K562 (cell line): Measurements from ENCODE around the gene TRMT2A. TPM values are rescaled to one million over a fixed set of nuclear protein-coding genes. Genes with fewer than 3 reads are reported as not detected.
A peak's percentile ranks its signal among the peaks of the same experiment; 100 is the strongest.

Experiments
- ATAC-seq: fragments of 200-7000 bp; cut with Tn5 transposase; 3 replicates; pipeline ENCODE4 v1.9.1; 2020; ENCODE audit warnings: moderate library complexity
- BruUV-seq: library from RNA; stranded (reverse); fragments of 400-500 nt; replicated peaks from 2 replicates; lab custom pipeline; 2021; lab: Mats Ljungman, UMichigan
- CTCF ChIA-PET: fragments of 300-600 bp; formaldehyde crosslinking; extraction: SDS; loops from one replicate; lab custom pipeline; 2021; ENCODE audit warnings: low intra/inter-chr PET ratio; lab: Yijun Ruan, JAX
- POLR2A ChIA-PET: fragments of 300-600, 350-650 bp; sonication (Branson Sonifier 250); formaldehyde crosslinking; extraction: SDS; loops from one replicate; lab custom pipeline; 2021; ENCODE audit warnings: antibody characterized with exemption, inconsistent platforms; lab: Yijun Ruan, JAX
- DNase-seq, 4 experiments: peaks; one replicate each; pipeline versions ENCODE4 v3.0.0 to v3.0.0-alpha.2; 2011 to 2018; ENCODE audit warnings: low spot score in 3 of 4, mixed read lengths in 3 of 4; ENCODE audit errors: extremely low read depth in 1 of 4
- FAIRE-seq: peaks from 2 replicates; lab custom pipeline; 2011; peaks lifted over from hg19 to GRCh38; lab: Jason Lieb, UNC
- H2AFZ ChIP-seq: 2 replicates; pipeline ENCODE4 v1.6.0; 2011; ENCODE audit warnings: low read depth, low read length, control low read depth, inconsistent platforms
- H3K27ac ChIP-seq: fragments of 200-600 bp; 3 replicates; pipeline ENCODE4 v1.8.0; 2011; ENCODE audit warnings: low read depth, mild to moderate bottlenecking, control low read depth, inconsistent platforms, low read length, moderate library complexity, mixed read lengths; ENCODE audit errors: extremely low read depth
- H3K27me3 ChIP-seq, 2 experiments: fragments of 300-600 bp in 1 of 2; 2 replicates in 1 of 2; 3 replicates in 1 of 2; pipeline versions ENCODE4 v1.6.0 to v1.8.0; 2011; ENCODE audit warnings: inconsistent platforms in 2 of 2, low read length in 2 of 2, mild to moderate bottlenecking in 1 of 2, mixed read lengths in 1 of 2, moderate library complexity in 1 of 2; ENCODE audit not compliant: control insufficient read depth in 2 of 2, insufficient read depth in 2 of 2
- H3K36me3 ChIP-seq: fragments of 300-600 bp; 3 replicates; pipeline ENCODE4 v1.8.0; 2011; ENCODE audit warnings: mild to moderate bottlenecking, low read length, inconsistent platforms; ENCODE audit not compliant: control insufficient read depth, insufficient read depth
- H3K4me1 ChIP-seq, 2 experiments: fragments of 200-600 bp in 1 of 2; replicated peaks in 1 of 2; 2 replicates in 1 of 2; 3 replicates in 1 of 2; pipeline versions ENCODE4 v1.5.1 to v1.8.0; 2011; ENCODE audit warnings: inconsistent platforms in 2 of 2, low read length in 2 of 2, mild to moderate bottlenecking in 1 of 2, mixed read lengths in 1 of 2, moderate library complexity in 1 of 2; ENCODE audit not compliant: control insufficient read depth in 2 of 2, insufficient read depth in 2 of 2
- H3K4me2 ChIP-seq: 2 replicates; pipeline ENCODE4 v1.6.1; 2011; ENCODE audit warnings: low read length, control low read depth, inconsistent platforms, mixed read lengths; ENCODE audit not compliant: insufficient read depth
- H3K4me3 ChIP-seq: fragments of 200-600 bp; sonication (generic), shearing (Covaris generic); 2 replicates; pipeline ENCODE4 v1.5.1; 2016; ENCODE audit warnings: control low read depth, inconsistent platforms
- H3K79me2 ChIP-seq: fragments of 200-600 bp; 3 replicates; pipeline ENCODE4 v1.8.0; 2011; ENCODE audit warnings: low read length, inconsistent platforms; ENCODE audit not compliant: control insufficient read depth, insufficient read depth
- H3K9ac ChIP-seq, 2 experiments: 2 replicates each; pipeline versions ENCODE4 v1.6.0 to v1.6.1; 2011; ENCODE audit warnings: low read depth in 2 of 2, low read length in 2 of 2, control low read depth in 1 of 2, inconsistent platforms in 1 of 2, mild to moderate bottlenecking in 1 of 2, mixed read lengths in 1 of 2; ENCODE audit not compliant: insufficient read depth in 1 of 2
- H3K9me1 ChIP-seq: one replicate; pipeline ENCODE4 v1.6.0; 2011; ENCODE audit warnings: inconsistent platforms, mild to moderate bottlenecking, low read length, moderate library complexity; ENCODE audit not compliant: control insufficient read depth, insufficient read depth
- H3K9me3 ChIP-seq: replicated peaks from 2 replicates; pipeline ENCODE4 v1.5.1; 2011; ENCODE audit warnings: low read depth, low read length, inconsistent platforms; ENCODE audit not compliant: control insufficient read depth, insufficient read depth
- H4K20me1 ChIP-seq: replicated peaks from 2 replicates; pipeline ENCODE4 v1.6.1; 2011; ENCODE audit warnings: low read length, inconsistent platforms, mixed read lengths; ENCODE audit not compliant: control insufficient read depth, insufficient read depth
- BACH1 ChIP-seq: fragments of 200-800 bp; sonication (Bioruptor generic); IDR thresholded peaks from 2 replicates; pipeline ENCODE4 v1.6.1; 2016; ENCODE audit warnings: missing genetic modification characterization, missing compliant biosample characterization
- BHLHE40 ChIP-seq: IDR thresholded peaks from 2 replicates; pipeline ENCODE4 v1.6.1; 2011; ENCODE audit warnings: low read length, improper control_type of control experiment
- CBFB ChIP-seq: sonication (generic); formaldehyde crosslinking; IDR thresholded peaks from 2 replicates; pipeline ENCODE4 v1.4.0; 2020; ENCODE audit warnings: mild to moderate bottlenecking, missing genetic modification reagents
- GABPB2 ChIP-seq: fragments of 250-450 bp; sonication (Bioruptor Pico); conservative IDR thresholded peaks from 2 replicates; pipeline ENCODE4 v1.5.1; 2021; ENCODE audit warnings: mild to moderate bottlenecking
- LARP7 ChIP-seq: fragments of 450-650 bp; IDR thresholded peaks from 2 replicates; pipeline ENCODE4 v1.6.1; 2016
- MED1 ChIP-seq: sonication (generic); formaldehyde crosslinking; IDR thresholded peaks from 2 replicates; pipeline ENCODE4 v1.8.1; 2023; ENCODE audit warnings: missing genetic modification reagents, borderline replicate concordance
- NFIC ChIP-seq: fragments of 450-650 bp; IDR thresholded peaks from 2 replicates; pipeline ENCODE4 v1.6.1; 2017; ENCODE audit warnings: mild to moderate bottlenecking, inconsistent platforms
- TEAD1 ChIP-seq, 2 experiments: fragments of 450-650 bp in 1 of 2; sonication (generic) in 1 of 2; formaldehyde crosslinking; IDR thresholded peaks; 2 replicates each; pipeline versions ENCODE4 v1.4.0 to v1.8.0; 2020 to 2022; ENCODE audit warnings: mild to moderate bottlenecking in 2 of 2, missing genetic modification reagents in 1 of 2
- ZKSCAN1 ChIP-seq: fragments of 150-350 bp; IDR thresholded peaks from 2 replicates; pipeline ENCODE4 v1.6.1; 2016; ENCODE audit warnings: low read depth, low read length
- WGBS: fragments of 100-300 bp; shearing (Covaris generic); methylation state at CpG from one replicate; pipeline ENCODE4 v1.1.6; 2016; ENCODE audit warnings: low coverage, mixed read lengths; ENCODE audit not compliant: insufficient coverage; ENCODE audit errors: missing lambda C conversion rate; 5-methylcytosine and 5-hydroxymethylcytosine counted together
- in situ Hi-C: fragments of 300-500 bp; cut with MboI; formaldehyde crosslinking; loops from 4 replicates; pipeline ENCODE4 v1.15.0; 2018; ENCODE audit warnings: inconsistent platforms, mixed read lengths
- intact Hi-C: fragments of 100-400 bp; cut with micrococcal nuclease; formaldehyde crosslinking; loops from 2 replicates; pipeline ENCODE4 v1.14.2; 2022
- polyA plus RNA-seq, 8 experiments: library from polyadenylated mRNA; depleted of rRNA in 4 of 8; stranded (reverse) in 5 of 8; unstranded in 3 of 8; fragments of >200 nt; fragmentation: Nextera tagmentation in 2 of 8; fragmentation: Illumina TruSeq in 1 of 8; extraction: Ambion mirVana in 2 of 8; extraction: Trizol in 1 of 8; gene quantifications; 2 replicates each; pipeline versions ENCODE4 v1.2.1 to v1.2.3, GENCODE V29; 2011 to 2014; ENCODE audit warnings: inconsistent platforms in 1 of 8, missing spikeins in 1 of 8
- total RNA-seq, 7 experiments: library from RNA; depleted of rRNA in 6 of 7; stranded (reverse); fragments of >200 nt in 6 of 7; fragmentation: Illumina TruSeq in 2 of 7; extraction: Trizol in 2 of 7; gene quantifications; 2 replicates each; pipeline versions ENCODE4 v1.2.1 to v1.2.3, GENCODE V29; 2011 to 2021; ENCODE audit warnings: low replicate concordance in 1 of 7
- TF ChIP-seq, protein P1 (sequence below): sonication (generic); formaldehyde crosslinking; IDR thresholded peaks from 2 replicates; pipeline ENCODE4 v1.8.0; 2023; ENCODE audit warnings: missing genetic modification reagents, mild to moderate bottlenecking, borderline replicate concordance
- TF ChIP-seq, protein P2 (sequence below): sonication (generic); formaldehyde crosslinking; IDR thresholded peaks from 2 replicates; pipeline ENCODE4 v1.4.0; 2020; ENCODE audit warnings: mild to moderate bottlenecking, missing genetic modification reagents
- TF ChIP-seq, protein P3 (sequence below): fragments of 250-450 bp; sonication (Bioruptor Pico); IDR thresholded peaks from 2 replicates; pipeline ENCODE4 v1.9.0; 2021; ENCODE audit warnings: mild to moderate bottlenecking, inconsistent platforms

The TRMT2A gene
- total and polyA plus RNA-seq, 9 of the 15 experiments (the other 6 are each of a cell fraction or from before 2014, with no cell fraction given) = 1.6 to 265 (median 140) TPM

DNA sequence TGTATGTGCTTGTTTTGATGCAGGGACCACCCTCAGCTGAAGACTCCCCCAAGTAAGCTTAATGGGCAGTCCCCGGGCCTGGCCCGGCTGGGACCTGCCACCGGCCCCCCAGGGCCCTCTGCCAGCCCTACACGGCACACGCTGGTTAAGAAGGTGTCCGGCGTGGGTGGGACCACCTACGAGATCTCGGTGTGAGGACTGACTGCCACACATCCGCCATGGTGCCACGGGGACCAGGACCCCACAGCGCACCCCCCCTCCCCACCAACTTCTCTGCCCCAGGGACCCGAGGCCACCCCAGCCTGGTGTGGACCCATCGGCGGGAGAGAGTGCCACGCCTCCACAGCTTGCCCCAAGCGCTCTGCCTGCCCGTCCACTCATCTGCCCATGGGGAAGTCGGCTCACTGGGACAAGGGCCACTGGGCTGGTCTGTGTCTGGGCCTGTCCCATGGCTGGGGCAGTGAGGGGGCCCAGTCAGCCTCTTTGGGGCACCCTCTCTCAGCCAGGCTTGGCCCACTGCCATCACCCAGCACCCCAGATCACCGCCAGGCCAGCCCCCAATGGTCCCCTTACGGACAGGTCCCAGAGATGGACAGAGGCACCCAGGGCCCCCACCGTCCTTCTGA lies 28.3 kb upstream of the TRMT2A start:
- no TSS peak for BruUV-seq
- ChIA-PET POLR2A (interaction anchor here (0.6 to 1.5 kb wide), 3 partner anchors 8 to 339 kb away, joined by 3 to 4 read pairs (median 3); no protein-coding TSS in a partner anchor), CTCF (interaction anchor here (0.6 kb wide), 1 partner anchor 147 kb away, joined by 3 read pairs; no protein-coding TSS in a partner anchor)
- FAIRE-seq (no peak), DNase-seq (no peak), ATAC-seq (no peak)
- Histone ChIP-seq H3K79me2 (no peaks in the 10 kb centered on the region), H3K4me3 (no peak overlapping the region), H3K4me1 (peaks cover 0 to 87% of the 10 kb centered on the region in 2 experiments; a peak in 2 of 5 replicates), H2AFZ (no peak overlapping the region), H3K27me3 (no peaks in the 10 kb centered on the region), H3K36me3 (peaks cover 7% of the 10 kb centered on the region; the same call in 1 of the 3 replicates), H3K9ac (peak overlapping the region in 1 of 2 experiments; percentile 60; a peak in 2 of 4 replicates), H4K20me1 (peaks cover 15% of the 10 kb centered on the region), H3K9me1 (no peaks in the 10 kb centered on the region), H3K9me3 (no peaks in the 10 kb centered on the region), H3K27ac (no peak overlapping the region), H3K4me2 (no peak overlapping the region)
- in situ Hi-C loops (no loop called here), intact Hi-C loops (no loop called here)
- WGBS = 78% methylated on average over 22 of the region's 22 CpGs
- 0 out of 2 replicates have a peak, but pooled peaks have one; percentile 62 for TF ChIP-seq MED1 (CRISPR knock-in tag)
- TF ChIP-seq, protein P1, sequence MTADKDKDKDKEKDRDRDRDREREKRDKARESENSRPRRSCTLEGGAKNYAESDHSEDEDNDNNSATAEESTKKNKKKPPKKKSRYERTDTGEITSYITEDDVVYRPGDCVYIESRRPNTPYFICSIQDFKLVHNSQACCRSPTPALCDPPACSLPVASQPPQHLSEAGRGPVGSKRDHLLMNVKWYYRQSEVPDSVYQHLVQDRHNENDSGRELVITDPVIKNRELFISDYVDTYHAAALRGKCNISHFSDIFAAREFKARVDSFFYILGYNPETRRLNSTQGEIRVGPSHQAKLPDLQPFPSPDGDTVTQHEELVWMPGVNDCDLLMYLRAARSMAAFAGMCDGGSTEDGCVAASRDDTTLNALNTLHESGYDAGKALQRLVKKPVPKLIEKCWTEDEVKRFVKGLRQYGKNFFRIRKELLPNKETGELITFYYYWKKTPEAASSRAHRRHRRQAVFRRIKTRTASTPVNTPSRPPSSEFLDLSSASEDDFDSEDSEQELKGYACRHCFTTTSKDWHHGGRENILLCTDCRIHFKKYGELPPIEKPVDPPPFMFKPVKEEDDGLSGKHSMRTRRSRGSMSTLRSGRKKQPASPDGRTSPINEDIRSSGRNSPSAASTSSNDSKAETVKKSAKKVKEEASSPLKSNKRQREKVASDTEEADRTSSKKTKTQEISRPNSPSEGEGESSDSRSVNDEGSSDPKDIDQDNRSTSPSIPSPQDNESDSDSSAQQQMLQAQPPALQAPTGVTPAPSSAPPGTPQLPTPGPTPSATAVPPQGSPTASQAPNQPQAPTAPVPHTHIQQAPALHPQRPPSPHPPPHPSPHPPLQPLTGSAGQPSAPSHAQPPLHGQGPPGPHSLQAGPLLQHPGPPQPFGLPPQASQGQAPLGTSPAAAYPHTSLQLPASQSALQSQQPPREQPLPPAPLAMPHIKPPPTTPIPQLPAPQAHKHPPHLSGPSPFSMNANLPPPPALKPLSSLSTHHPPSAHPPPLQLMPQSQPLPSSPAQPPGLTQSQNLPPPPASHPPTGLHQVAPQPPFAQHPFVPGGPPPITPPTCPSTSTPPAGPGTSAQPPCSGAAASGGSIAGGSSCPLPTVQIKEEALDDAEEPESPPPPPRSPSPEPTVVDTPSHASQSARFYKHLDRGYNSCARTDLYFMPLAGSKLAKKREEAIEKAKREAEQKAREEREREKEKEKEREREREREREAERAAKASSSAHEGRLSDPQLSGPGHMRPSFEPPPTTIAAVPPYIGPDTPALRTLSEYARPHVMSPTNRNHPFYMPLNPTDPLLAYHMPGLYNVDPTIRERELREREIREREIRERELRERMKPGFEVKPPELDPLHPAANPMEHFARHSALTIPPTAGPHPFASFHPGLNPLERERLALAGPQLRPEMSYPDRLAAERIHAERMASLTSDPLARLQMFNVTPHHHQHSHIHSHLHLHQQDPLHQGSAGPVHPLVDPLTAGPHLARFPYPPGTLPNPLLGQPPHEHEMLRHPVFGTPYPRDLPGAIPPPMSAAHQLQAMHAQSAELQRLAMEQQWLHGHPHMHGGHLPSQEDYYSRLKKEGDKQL (CRISPR knock-in tag) = 0 out of 2 replicates have a peak, but pooled peaks have one; percentile 14
- TF ChIP-seq BHLHE40 = no peak
- no peak for TF ChIP-seq GABPB2 (CRISPR knock-in tag)
- TF ChIP-seq, protein P2, sequence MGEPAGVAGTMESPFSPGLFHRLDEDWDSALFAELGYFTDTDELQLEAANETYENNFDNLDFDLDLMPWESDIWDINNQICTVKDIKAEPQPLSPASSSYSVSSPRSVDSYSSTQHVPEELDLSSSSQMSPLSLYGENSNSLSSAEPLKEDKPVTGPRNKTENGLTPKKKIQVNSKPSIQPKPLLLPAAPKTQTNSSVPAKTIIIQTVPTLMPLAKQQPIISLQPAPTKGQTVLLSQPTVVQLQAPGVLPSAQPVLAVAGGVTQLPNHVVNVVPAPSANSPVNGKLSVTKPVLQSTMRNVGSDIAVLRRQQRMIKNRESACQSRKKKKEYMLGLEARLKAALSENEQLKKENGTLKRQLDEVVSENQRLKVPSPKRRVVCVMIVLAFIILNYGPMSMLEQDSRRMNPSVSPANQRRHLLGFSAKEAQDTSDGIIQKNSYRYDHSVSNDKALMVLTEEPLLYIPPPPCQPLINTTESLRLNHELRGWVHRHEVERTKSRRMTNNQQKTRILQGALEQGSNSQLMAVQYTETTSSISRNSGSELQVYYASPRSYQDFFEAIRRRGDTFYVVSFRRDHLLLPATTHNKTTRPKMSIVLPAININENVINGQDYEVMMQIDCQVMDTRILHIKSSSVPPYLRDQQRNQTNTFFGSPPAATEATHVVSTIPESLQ (CRISPR knock-in tag) = no peak
- TF ChIP-seq, protein P3, sequence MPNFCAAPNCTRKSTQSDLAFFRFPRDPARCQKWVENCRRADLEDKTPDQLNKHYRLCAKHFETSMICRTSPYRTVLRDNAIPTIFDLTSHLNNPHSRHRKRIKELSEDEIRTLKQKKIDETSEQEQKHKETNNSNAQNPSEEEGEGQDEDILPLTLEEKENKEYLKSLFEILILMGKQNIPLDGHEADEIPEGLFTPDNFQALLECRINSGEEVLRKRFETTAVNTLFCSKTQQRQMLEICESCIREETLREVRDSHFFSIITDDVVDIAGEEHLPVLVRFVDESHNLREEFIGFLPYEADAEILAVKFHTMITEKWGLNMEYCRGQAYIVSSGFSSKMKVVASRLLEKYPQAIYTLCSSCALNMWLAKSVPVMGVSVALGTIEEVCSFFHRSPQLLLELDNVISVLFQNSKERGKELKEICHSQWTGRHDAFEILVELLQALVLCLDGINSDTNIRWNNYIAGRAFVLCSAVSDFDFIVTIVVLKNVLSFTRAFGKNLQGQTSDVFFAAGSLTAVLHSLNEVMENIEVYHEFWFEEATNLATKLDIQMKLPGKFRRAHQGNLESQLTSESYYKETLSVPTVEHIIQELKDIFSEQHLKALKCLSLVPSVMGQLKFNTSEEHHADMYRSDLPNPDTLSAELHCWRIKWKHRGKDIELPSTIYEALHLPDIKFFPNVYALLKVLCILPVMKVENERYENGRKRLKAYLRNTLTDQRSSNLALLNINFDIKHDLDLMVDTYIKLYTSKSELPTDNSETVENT (CRISPR knock-in tag) = peak; percentile 35; the same call in 1 of the 2 replicates
- no peak for TF ChIP-seq LARP7
- TF ChIP-seq NFIC = peak; percentile 62
- 0 out of 4 replicates have a peak, but pooled peaks of 1 of the 2 experiments have one; percentile 10 for TF ChIP-seq TEAD1 (CRISPR knock-in tag; IDR thresholded peaks at IDR 0.05)
- TF ChIP-seq BACH1 = no peak
- no peak for TF ChIP-seq ZKSCAN1
- 0 out of 2 replicates have a peak, but pooled peaks have one; percentile 80 for TF ChIP-seq CBFB
